NCI-H748 treated with DMSO at 0.1 percent for 48 hours (cell line): ENCODE data around the gene NUCB2.
"Not testable (repeated sequence)": the region's sequence is repeated elsewhere in the genome, so short reads cannot be mapped to it uniquely, and the experiment has no call there.

Experiments used
- DNase-seq: peaks from one replicate; lab custom pipeline; 2025; lab: John Stamatoyannopoulos, UW

The NUCB2 gene

GRCh38 chr11:17276236-17277023 is at the start of gene NUCB2:
NUCB2 (plus strand) TSS chr11:17276739; CDS start chr11:17295324, 18,585 bp downstream.
- DNase-seq = peak; percentile 93

DNA sequence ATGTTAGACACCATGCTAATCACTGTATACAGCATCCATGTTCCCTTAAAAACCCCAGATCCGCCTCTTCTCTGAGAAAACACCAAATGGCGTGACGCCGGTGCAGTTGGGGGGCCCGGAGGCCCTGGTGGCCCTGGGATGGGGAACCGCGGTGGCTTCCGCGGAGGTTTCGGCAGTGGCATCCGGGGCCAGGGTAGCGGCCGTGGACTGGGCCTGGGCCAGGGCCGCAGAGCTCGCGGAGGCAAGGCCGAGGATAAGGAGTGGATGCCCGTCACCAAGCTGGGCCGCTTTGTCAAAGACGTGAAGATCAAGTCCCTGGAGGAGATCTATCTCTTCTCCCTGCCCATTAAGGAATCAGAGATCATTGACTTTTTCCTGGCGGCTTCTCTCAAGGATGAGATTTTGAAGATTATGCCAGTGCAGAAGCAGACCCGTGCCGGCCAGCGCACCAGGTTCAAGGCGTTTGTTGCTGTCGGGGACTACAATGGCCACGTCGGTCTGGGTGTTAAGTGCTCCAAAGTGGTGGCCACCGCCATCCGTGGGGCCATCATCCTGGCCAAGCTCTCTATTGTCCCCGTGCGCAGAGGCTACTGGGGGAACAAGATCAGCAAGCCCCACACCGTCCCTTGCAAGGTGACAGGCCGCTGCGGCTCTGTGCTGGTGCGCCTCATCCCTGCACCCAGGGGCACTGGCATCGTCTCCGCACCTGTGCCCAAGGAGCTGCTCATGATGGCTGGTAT is 48.2 kb upstream of the NUCB2 start:
- DNase-seq = not testable (repeated sequence)

DNA sequence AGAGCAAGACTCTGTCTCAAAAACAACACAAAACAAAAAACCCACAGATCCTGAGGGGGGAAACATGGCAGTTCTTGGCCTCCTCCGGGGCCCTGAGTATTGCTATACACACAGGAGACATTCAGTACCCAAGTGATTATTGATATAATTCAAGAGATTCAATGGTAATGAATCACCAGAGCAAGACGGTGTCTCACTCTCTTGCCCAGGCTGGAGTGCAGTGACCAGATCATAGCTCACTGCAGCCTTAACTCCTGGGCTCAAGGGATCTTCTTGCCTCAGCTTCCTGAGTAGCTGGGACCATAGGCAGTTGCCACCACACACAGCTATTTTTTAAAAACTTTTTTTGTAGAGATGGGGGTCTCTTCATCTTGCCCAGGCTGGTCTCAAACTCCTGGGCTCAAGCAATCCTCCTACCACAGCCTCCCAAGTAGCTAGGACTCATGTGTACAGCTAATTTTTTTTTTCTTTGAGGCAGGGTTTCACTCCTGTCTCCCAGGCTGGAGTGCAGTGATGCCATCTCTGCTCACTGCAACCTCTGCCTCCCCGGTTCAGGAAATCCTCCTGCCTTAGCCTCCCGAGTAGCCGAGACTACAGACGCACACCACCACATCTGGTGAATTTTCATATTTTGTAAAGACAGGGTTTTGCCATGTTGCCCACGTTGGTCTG is 46.9 kb upstream of the NUCB2 start:
- DNase-seq = no peak

GRCh38 chr11:17230867-17231851 is 45.4 kb upstream of the NUCB2 start:
- no peak for DNase-seq

GRCh38 chr11:17233101-17233500 is 43.4 kb upstream of the NUCB2 start:
- DNase-seq = no peak

GRCh38 chr11:17238377-17238776 is 38.2 kb upstream of the NUCB2 start:
- no peak for DNase-seq

DNA sequence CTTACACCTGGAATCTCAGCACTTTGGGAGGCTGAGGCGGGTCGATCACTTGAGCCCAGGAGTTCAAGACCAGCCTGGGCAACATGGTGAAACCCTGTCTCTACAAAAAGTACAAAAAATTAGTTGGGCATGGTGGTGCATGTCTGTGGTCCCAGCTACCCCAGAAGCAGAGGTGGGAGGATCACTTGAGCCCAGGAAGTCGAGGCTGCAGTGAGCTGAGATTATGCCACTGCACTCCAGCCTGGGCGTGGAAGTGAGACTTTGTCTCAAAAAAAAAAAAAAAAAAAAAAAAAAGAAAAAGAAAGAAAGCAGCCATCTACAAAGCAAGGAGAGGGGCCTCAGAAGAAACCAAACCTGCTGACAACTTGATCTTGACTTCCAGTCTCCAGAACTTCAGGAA is 36.6 kb upstream of the NUCB2 start:
- not testable (repeated sequence) for DNase-seq

DNA sequence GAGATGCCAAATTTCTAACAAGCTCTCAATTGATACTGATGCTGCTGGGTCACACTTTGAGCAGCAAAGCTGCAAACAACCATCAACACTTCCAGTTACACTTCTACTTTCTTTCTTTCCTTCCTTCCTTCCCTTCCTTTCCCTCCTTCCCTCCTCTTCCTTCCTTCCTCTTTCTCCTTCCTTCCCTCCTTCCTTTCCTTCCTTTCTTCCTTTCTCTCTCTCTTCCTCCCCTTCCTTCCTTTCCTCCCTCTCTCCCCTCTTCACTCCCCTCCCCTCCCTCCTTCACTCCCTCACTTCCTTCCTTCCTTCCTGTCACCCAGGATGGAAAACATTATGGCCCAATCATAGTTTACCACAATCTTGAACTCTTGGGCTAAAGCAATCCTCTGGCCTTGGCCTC is 35.8 kb upstream of the NUCB2 start:
- no peak for DNase-seq

GRCh38 chr11:17242954-17243353 is 33.6 kb upstream of the NUCB2 start:
- DNase-seq = not testable (repeated sequence)

DNA sequence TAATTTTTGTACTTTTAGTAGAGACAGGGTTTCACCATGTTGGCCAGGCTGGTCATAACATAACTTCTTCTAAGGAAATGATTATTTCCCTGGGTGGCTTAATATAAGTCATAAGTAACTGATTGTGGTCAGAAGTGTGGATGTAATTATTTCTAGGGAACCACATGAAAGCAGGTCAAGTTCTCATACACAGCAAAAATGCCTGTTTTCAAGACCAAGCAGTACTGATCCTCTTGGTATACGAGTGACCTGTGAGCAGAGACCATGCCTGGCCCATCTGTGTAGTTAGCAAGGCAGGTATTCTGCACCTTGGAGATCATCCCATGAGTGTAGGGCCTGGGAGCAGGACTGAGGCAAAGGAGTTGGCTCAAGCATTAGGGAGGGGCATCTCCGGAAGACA is 32.5 kb upstream of the NUCB2 start:
- DNase-seq = no peak

- DNase-seq = no peak
These were observed 25.8 kb upstream of the NUCB2 start for GRCh38 chr11:17250561-17251350.

DNA sequence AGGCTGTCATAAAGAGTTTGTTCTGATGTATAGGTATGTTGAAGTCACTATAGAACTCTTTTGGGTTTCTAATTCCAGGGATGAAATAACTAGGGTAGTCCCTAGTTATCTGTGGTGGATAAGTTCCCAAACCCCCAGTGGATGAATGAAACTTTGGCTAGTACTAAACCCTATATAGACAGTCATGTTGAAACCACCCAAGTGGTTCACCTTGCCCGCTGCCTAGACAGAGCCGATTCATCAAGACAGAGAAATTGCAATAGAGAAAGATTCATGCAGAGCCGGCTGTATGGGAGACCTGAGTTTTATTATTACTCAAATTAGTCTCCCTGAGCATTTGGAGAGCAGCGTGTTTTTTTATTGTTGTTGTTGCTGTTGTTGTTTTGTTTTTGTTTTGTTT is 23.8 kb upstream of the NUCB2 start:
- no peak for DNase-seq

- DNase-seq = no peak
These were observed 20.0 kb upstream of the NUCB2 start for GRCh38 chr11:17256512-17256911.

DNA sequence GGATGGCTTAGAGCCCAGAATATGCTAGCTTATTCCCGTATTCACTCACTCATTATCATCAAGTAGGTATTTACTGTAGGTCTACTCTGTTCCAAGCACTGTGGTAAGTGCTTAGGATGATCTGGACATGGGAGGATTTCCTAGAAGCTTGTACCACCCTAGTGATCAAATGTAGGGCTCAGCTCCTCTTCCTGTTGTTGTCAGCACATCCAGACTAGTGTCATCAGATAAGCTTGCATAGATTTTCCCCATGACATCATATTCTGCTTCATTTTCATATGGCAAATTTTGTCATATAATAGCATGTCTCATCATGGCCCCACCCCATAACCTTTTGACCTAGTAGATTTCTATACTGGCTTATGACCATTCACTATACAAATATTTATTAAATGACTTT is 19.3 kb upstream of the NUCB2 start:
- no peak for DNase-seq

GRCh38 chr11:17258670-17259069 is 17.9 kb upstream of the NUCB2 start:
- no peak for DNase-seq

- DNase-seq = no peak
These were observed 17.0 kb upstream of the NUCB2 start for GRCh38 chr11:17259519-17259918.

DNA sequence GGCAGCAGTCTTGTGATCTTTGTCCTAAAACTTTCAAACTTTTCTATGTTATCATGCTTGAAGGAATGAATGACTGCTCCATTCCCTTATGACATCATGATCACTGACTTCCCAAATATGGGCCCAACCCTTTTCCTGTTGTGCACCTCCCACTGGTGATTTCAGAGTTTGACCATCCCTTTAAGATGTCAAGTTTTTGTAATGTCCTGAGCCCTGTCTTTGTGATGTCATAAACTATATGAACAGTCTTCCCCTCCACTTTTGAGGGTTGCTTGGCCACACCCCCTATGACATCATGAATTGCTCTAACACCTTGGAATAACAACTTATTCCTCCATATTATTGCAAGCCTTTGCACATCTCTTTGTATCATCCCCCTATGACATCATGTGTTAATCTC is 16.5 kb upstream of the NUCB2 start:
- no peak for DNase-seq

GRCh38 chr11:17263769-17264168 is 12.8 kb upstream of the NUCB2 start:
- no peak for DNase-seq

- DNase-seq = no peak
These were observed 9.8 kb upstream of the NUCB2 start for GRCh38 chr11:17266781-17267180.

DNA sequence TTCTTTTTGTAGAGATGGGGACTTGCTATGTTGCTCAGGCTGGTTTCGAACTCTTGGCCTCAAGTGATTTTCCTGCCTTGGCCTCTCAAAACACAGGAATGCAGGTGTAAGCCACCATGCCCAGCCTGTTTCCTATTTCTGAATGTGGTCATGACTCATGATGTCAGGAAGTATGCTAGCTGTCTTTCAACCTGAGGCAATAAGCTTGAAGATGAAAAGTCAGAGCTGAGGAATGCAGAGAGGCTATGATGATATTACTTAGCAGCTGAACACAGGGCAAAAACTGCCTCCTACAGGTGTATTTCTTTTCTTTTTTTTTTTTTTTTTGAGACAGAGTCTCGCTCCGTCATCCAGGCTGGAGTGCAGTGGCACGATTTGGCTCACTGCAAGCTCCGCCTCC is 9.0 kb upstream of the NUCB2 start:
- no peak for DNase-seq

GRCh38 chr11:17268500-17268899 is 8.0 kb upstream of the NUCB2 start:
- not testable (repeated sequence) for DNase-seq
